T-cell (primary cell): ENCODE results near the gene LCN12. TPM values are rescaled to one million over a fixed set of nuclear protein-coding genes. Genes with fewer than 3 reads are reported as not detected.

Experiments used
- ATAC-seq, 4 experiments: fragments of 200-7000 bp in 3 of 4; fragments of 150-1000 bp in 1 of 4; cut with Tn5 transposase; replicated peaks in 1 of 4; 1 replicate in 3 of 4; 2 replicates in 1 of 4; pipeline ENCODE4 v1.10.0; 2021; ENCODE audit warnings: moderate library complexity in 3 of 4, mild to moderate bottlenecking in 2 of 4, moderate number of reproducible peaks in 1 of 4
- CTCF ChIA-PET, 2 donors: fragments of 300-600 bp; sonication (Branson Sonifier 250); formaldehyde crosslinking; loops; one replicate each; lab custom pipeline; 2022; ENCODE audit warnings: antibody characterized with exemption in 2 of 2; lab: Charles Lee
- POLR2A ChIA-PET, 2 donors: fragments of 300-600 bp; sonication (Branson Sonifier 250); formaldehyde crosslinking; loops; one replicate each; lab custom pipeline; 2022; ENCODE audit warnings: antibody characterized with exemption in 2 of 2; lab: Charles Lee
- DNase-seq, 35 experiments: peaks; one replicate each; pipeline versions ENCODE4 v3.0.0 to v3.0.0-alpha.2; 2013 to 2023
- H3K27ac ChIP-seq: one replicate; pipeline ENCODE4 v1.5.1; 2013; ENCODE audit warnings: low read length
- H3K27me3 ChIP-seq, 2 experiments: replicated peaks in 1 of 2; 1 replicate in 1 of 2; 2 replicates in 1 of 2; pipeline versions ENCODE4 v1.6.1 to v1.7.0; 2013; ENCODE audit warnings: low read length in 1 of 2, mixed read lengths in 1 of 2; ENCODE audit not compliant: control insufficient read depth in 2 of 2, insufficient read depth in 2 of 2; ENCODE audit errors: extremely low read depth in 1 of 2
- H3K36me3 ChIP-seq, 2 donors: 1 replicate in 1 of 2; 2 replicates in 1 of 2; pipeline versions ENCODE4 v1.6.1 to v1.7.0; 2013; ENCODE audit warnings: low read length in 1 of 2; ENCODE audit not compliant: control insufficient read depth in 2 of 2, insufficient read depth in 1 of 2; ENCODE audit errors: extremely low read depth in 1 of 2
- H3K4me1 ChIP-seq, 2 experiments: 1 replicate in 1 of 2; 2 replicates in 1 of 2; pipeline versions ENCODE4 v1.6.1 to v1.7.0; 2013; ENCODE audit warnings: low read length in 2 of 2, mixed read lengths in 1 of 2; ENCODE audit not compliant: insufficient read depth in 2 of 2, control insufficient read depth in 1 of 2; ENCODE audit errors: extremely low read depth in 1 of 2
- H3K4me3 ChIP-seq, 2 donors: 1 replicate in 1 of 2; 2 replicates in 1 of 2; pipeline versions ENCODE4 v1.5.1 to v1.7.0; 2013; ENCODE audit warnings: mild to moderate bottlenecking in 2 of 2, low read length in 1 of 2, moderate library complexity in 1 of 2; ENCODE audit not compliant: control insufficient read depth in 1 of 2; ENCODE audit errors: extremely low read depth in 1 of 2
- H3K9me3 ChIP-seq: 2 replicates; pipeline ENCODE4 v1.7.0; 2013
- H3K27ac Mint-ChIP-seq, 2 donors: one replicate each; pipeline ENCODE4 v1.8.0; 2020 to 2021; ENCODE audit warnings: mild to moderate bottlenecking in 2 of 2, mixed read lengths in 2 of 2
- H3K27me3 Mint-ChIP-seq, 2 donors: one replicate each; pipeline ENCODE4 v1.8.0; 2021 to 2022; ENCODE audit warnings: mixed read lengths in 2 of 2
- H3K36me3 Mint-ChIP-seq: one replicate; pipeline ENCODE4 v1.8.0; 2021; ENCODE audit warnings: mixed read lengths
- H3K4me1 Mint-ChIP-seq, 3 donors: one replicate each; pipeline ENCODE4 v1.8.0; 2020 to 2022; ENCODE audit warnings: mixed read lengths in 3 of 3, mild to moderate bottlenecking in 1 of 3
- H3K4me3 Mint-ChIP-seq, 3 donors: one replicate each; pipeline ENCODE4 v1.8.0; 2020 to 2022; ENCODE audit warnings: mild to moderate bottlenecking in 3 of 3, mixed read lengths in 3 of 3, moderate library complexity in 3 of 3
- H3K9me3 Mint-ChIP-seq, 3 donors: one replicate each; pipeline ENCODE4 v1.8.0; 2020 to 2022; ENCODE audit warnings: mixed read lengths in 3 of 3
- WGBS: methylation state at CpG from one replicate; pipeline ENCODE4 v1.1.5; 2013; ENCODE audit warnings: missing lambda C conversion rate; ENCODE audit not compliant: insufficient coverage; 5-methylcytosine and 5-hydroxymethylcytosine counted together
- total RNA-seq, 35 experiments: library from RNA in 6 of 35; stranded (reverse) in 6 of 35; fragments of 120-200 nt in 1 of 35; gene quantifications; one replicate each; pipeline versions ENCODE4 v1.2.1 to v1.2.4 and lab custom pipeline; 2013 to 2026

LCN12 gene
- total RNA-seq (1 to 10 TPM; 1.1 to 3.3 (median 2.2) TPM), total RNA-seq (lab: John Stamatoyannopoulos, UW) (0.06 to 0.92 (median 0.43) reads per million in 29 experiments)
- 0.53 TPM for total RNA-seq (2013)

- ATAC-seq (no peak), DNase-seq (peak in 1 of 35 experiments; percentile 2)
- ChIA-PET POLR2A (no interaction called here), CTCF (interaction anchor here in 1 of 2 donors (0.9 kb wide), 1 partner anchor 80 kb away, joined by 4 read pairs; the partner anchor contains the start of gene FUT7)
- Mint-ChIP-seq H3K4me1 (peaks cover 6 to 16% (median 6%) of the 10 kb centered on the region in 3 donors), H3K27me3 (no peaks in the 10 kb centered on the region), H3K4me3 (peak within 1 kb of the TSS in 1 of 3 donors; percentile 81), H3K9me3 (peaks cover 0 to 2% (median 0%) of the 10 kb centered on the region in 3 donors), H3K36me3 (no peaks in the 10 kb centered on the region), H3K27ac (no peak within 1 kb of the TSS)
- no peaks in the 10 kb centered on the region for H3K9me3 ChIP-seq
- H3K4me1 ChIP-seq = peaks cover 5 to 40% of the 10 kb centered on the region in 2 experiments
- WGBS = 96% methylated on average over 9 of the region's 14 CpGs
- no peak within 1 kb of the TSS for H3K27ac ChIP-seq
- peaks cover 0 to 3% of the 10 kb centered on the region in 2 experiments for H3K27me3 ChIP-seq
- H3K4me3 ChIP-seq = no peak within 1 kb of the TSS
- no peaks in the 10 kb centered on the region for H3K36me3 ChIP-seq
Observed at GRCh38 chr9:136951541-136952320, at the start of gene LCN12. Gene LCN12, plus strand, starts transcription at chr9:136952273. Its CDS starts 55 bp downstream, at chr9:136952328.

- ChIA-PET POLR2A (interaction anchor here in 1 of 2 donors (1.1 kb wide), 1 partner anchor 21 kb away, joined by 3 read pairs; no protein-coding TSS in a partner anchor), CTCF (interaction anchor here in 1 of 2 donors (0.6 to 1.2 kb wide), 4 partner anchors 17 to 1074 kb away, joined by 3 to 4 read pairs (median 4); partner anchors contain the start of gene TRAF2)
- Histone ChIP-seq H3K9me3 (no peaks in the 10 kb centered on the region), H3K4me3 (no peak overlapping the region), H3K36me3 (peaks cover 11 to 38% of the 10 kb centered on the region in 2 donors), H3K4me1 (peaks cover 18 to 48% of the 10 kb centered on the region in 2 experiments), H3K27ac (peak overlapping the region; percentile 95), H3K27me3 (no peaks in the 10 kb centered on the region)
- Mint-ChIP-seq H3K27me3 (no peaks in the 10 kb centered on the region), H3K36me3 (peaks cover 21% of the 10 kb centered on the region), H3K9me3 (no peaks in the 10 kb centered on the region), H3K4me3 (peak overlapping the region in 1 of 3 donors; percentile 68), H3K27ac (peak overlapping the region; percentile 97 to 98), H3K4me1 (peaks cover 36 to 45% (median 38%) of the 10 kb centered on the region in 3 donors)
- ATAC-seq (no peak), DNase-seq (peak in 2 of 35 experiments; percentile 14 to 32)
- 83% methylated on average over 9 of the region's 12 CpGs for WGBS
Observed at GRCh38 chr9:136903041-136903554, 49.0 kb upstream of the LCN12 start.

GRCh38 chr9:136906266-136906665 lies 45.8 kb upstream of the LCN12 start:
- POLR2A ChIA-PET = no interaction called here
- Mint-ChIP-seq H3K36me3 (peaks cover 19% of the 10 kb centered on the region), H3K4me1 (peaks cover 27 to 35% (median 29%) of the 10 kb centered on the region in 3 donors)

GRCh38 chr9:136907011-136907914 lies 44.8 kb upstream of the LCN12 start:
- H3K36me3 Mint-ChIP-seq = peaks cover 19% of the 10 kb centered on the region
- no peak for ATAC-seq
- H3K27ac Mint-ChIP-seq = no peak overlapping the region
- no peak overlapping the region for H3K27ac ChIP-seq
- H3K27me3 Mint-ChIP-seq = no peaks in the 10 kb centered on the region
- H3K4me1 ChIP-seq = peaks cover 7 to 31% of the 10 kb centered on the region in 2 experiments
- POLR2A ChIA-PET = no interaction called here
- no peak for DNase-seq
- 94% methylated on average over 10 of the region's 29 CpGs for WGBS
- no peaks in the 10 kb centered on the region for H3K27me3 ChIP-seq
- no peak overlapping the region for H3K4me3 ChIP-seq
- CTCF ChIA-PET = no interaction called here
- peaks cover 17 to 25% (median 19%) of the 10 kb centered on the region in 3 donors for H3K4me1 Mint-ChIP-seq
- no peaks in the 10 kb centered on the region for H3K9me3 ChIP-seq
- no peak overlapping the region for H3K4me3 Mint-ChIP-seq
- H3K36me3 ChIP-seq = peaks cover 19 to 27% of the 10 kb centered on the region in 2 donors
- no peaks in the 10 kb centered on the region for H3K9me3 Mint-ChIP-seq

More at GRCh38 chr9:136906266-136906665, 45.8 kb upstream of the LCN12 start:
- no peak overlapping the region for H3K27ac ChIP-seq
- CTCF ChIA-PET = no interaction called here
- no peak overlapping the region for H3K4me3 ChIP-seq
- no CpG with 5 or more reads among the region's 4 CpGs for WGBS
- Mint-ChIP-seq H3K9me3 (no peaks in the 10 kb centered on the region), H3K27ac (peak overlapping the region in 1 of 2 donors; percentile 65), H3K4me3 (no peak overlapping the region), H3K27me3 (no peaks in the 10 kb centered on the region)
- H3K27me3 ChIP-seq = no peaks in the 10 kb centered on the region
- H3K36me3 ChIP-seq = peaks cover 19 to 25% of the 10 kb centered on the region in 2 donors
- no peaks in the 10 kb centered on the region for H3K9me3 ChIP-seq
- DNase-seq = no peak
- no peak for ATAC-seq
- peaks cover 15 to 41% of the 10 kb centered on the region in 2 experiments for H3K4me1 ChIP-seq

- no peak overlapping the region for H3K27ac ChIP-seq
- DNase-seq (no peak), ATAC-seq (no peak)
- POLR2A ChIA-PET = no interaction called here
- CTCF ChIA-PET = no interaction called here
- Mint-ChIP-seq H3K4me1 (peaks cover 3 to 7% (median 4%) of the 10 kb centered on the region in 3 donors), H3K27ac (no peak overlapping the region), H3K27me3 (no peaks in the 10 kb centered on the region), H3K9me3 (no peaks in the 10 kb centered on the region), H3K4me3 (no peak overlapping the region), H3K36me3 (peaks cover 27% of the 10 kb centered on the region)
- no peaks in the 10 kb centered on the region for H3K9me3 ChIP-seq
- 86% methylated on average over 8 of the region's 12 CpGs for WGBS
- no peak overlapping the region for H3K4me3 ChIP-seq
- H3K27me3 ChIP-seq = no peaks in the 10 kb centered on the region
- H3K4me1 ChIP-seq = peaks cover 0 to under 1% of the 10 kb centered on the region in 2 experiments
- peaks cover 38 to 42% of the 10 kb centered on the region in 2 donors for H3K36me3 ChIP-seq
Observed at GRCh38 chr9:136910197-136910900, 41.7 kb upstream of the LCN12 start.
